HG02943 (cell line): ENCODE results near the gene KLK15.

ENCODE experiments used
- ATAC-seq: cut with Tn5 transposase; IDR thresholded peaks from one replicate; pipeline ENCODE4 v1.9.1; 2021; ENCODE audit warnings: mild to moderate bottlenecking, low read depth, moderate library complexity; ENCODE audit not compliant: unreplicated experiment

Gene KLK15

DNA sequence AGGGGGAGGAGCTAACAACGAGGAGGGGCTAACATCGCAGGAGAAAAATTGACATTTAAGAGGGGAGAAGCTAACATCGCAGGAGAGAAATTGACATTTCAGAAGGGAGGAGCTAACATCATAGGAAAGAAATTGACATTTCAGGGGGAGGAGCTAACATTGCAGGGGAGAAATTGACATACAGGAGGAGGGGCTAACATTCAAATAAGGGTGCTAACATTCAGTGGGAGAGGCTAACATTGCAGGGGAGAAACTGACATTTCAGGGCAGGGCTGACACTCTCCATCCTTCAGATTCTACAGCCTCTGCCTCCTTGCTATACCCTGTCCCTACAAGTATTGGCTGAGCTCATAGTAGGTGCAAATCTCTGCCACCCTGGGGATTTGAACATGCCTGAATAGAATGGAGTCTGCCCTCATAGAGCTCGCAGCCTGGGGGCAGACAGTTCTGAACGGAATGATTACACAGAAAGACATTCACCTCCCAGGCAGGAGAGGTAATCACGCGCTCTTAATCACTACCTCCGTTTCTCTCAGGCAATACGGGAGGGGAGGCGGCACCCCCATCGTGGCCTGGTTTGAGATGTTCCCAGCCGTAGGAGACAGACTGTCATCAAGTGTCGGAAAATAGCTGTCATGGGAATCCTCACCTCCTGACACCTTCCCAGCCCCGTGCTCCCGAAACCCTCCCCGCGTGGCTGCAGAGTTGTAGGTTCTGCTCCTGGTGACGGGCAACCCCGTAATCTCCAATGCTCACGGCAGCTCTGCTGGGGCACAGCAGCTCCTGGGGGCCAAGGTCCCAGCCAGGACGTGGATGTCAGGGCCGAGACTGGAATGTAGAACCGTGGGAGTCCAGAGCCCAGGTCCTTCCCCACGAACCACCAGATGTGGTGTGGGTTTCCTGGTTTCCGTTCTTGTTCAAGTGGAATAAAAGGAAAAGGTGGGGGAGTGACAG, 53.6 kb downstream of the KLK15 start:
- ATAC-seq: no peak

DNA sequence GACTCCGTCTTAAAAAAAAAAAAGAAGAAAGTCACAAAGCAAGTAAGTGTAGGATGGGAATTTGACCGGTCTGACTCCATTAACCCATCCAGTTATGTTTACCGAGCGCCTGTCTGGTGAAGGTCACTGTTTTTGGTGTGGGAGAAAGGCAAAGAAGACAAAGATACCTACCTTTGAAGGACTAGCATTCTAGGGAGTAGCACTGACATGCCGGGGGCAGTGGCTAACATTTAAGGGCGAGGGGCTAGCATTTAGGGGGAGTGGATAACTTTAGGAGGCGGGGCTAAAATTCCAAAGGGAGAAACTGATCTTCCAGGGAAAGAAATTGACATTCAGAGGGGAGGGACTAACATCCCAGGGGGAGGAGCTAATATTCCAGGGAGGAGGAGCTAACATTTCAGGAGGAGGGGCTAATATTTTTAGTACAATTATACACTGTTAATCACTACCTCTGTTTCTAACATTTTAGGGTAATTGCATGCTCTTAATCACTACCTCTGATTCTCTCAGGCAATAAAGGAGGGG, 54.4 kb downstream of the KLK15 start:
- ATAC-seq: no peak

DNA sequence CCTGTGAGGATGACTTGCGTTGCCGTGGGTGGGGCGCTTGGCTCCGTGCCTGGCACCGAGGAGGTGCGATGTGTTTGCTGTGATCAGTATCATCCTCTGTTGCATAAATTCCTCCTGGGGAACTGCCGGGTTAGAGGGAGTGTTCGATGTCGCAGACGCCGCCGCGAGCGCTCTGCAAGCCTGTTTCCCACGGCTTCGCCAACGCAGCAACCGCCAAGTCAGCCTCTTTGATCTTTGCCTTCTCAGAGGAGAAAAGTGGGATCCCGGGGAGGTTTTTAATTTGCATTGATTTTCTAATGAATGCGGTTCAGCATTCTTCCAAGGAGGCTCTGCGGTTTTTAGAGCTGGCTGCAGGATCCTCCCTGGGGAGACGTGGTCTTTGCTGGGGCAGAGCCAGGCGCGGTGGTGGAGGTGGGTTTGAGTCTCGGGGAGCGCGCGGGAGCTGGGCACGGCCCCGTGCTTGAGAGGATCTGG, 55.5 kb downstream of the KLK15 start:
- ATAC-seq: no peak

DNA sequence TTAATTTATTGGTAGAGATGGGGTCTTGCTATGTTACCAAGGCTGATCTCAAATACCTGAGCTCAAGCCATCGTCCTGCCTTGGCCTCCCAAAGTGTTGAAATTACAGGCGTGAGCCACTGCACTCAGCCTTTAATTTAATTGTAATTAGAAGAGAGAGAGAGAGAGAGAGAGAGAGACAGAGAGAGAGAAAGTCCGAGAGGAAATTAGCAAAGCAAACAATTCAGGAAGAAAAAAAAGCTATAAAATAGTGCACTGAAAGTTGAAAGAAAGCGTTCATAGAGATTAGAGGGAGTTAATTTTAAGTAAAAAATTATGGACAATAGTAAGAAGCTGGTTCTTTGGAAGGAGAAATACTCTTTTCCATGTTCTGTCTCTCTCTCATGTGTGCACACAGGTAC, 56.1 kb downstream of the KLK15 start:
- ATAC-seq: no peak

DNA sequence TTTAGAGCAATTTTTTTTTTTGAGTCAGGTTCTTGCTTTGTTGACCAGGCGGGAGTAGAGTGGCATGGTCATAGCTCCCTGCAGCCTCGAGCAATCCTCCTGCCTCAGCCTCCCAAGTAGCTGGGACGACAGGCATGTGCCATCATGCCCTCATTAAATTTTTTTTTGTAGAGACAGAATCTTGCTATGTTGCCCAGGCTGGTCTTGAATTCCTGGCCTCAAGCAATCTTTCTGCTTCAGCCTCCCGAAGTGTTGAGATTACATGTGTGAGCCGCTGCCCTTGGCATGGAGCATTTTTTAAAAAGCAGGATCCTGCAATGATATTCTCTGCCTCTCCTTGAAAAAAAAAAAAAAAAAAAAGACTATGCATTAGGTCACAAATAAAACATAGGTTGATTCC, 57.2 kb downstream of the KLK15 start:
- ATAC-seq: no peak
